Measurements from ENCODE around the gene BCL2.

Gene BCL2

DNA sequence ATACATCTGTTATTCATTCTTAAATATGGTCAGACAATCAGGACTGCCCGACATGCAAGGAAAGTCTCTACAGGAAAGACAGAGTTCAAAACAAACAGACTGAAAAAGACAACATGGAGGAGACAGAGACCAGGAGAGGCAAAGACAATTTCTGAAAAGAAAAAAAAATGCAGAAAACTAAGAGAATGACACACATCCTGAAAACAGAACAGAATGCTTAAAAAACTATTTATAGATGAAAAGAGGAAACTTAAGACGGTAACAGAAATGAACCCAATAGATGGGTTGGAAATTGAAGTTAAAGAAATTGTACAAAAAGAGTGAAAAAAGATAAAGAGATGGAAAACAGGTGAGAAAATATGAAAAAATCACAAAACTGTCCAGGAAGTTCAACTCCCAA is 95.7 kb downstream of the BCL2 start:
- Histone ChIP-seq H3K9ac (no peak overlapping the region), H3K4me2 (ENCODE audit: low read length) (no peak overlapping the region), H3K27ac (no peak overlapping the region), H3K27me3 (ENCODE audit: control insufficient read depth, insufficient read depth, low read length) (no peaks in the 10 kb centered on the region), H3K4me3 (ENCODE audit: low read depth, low read length) (no peak overlapping the region), H3K4me1 (no peaks in the 10 kb centered on the region), H3K36me3 (ENCODE audit: control insufficient read depth, insufficient read depth, low read length) (peaks cover 4% of the 10 kb centered on the region), H3K79me2 (peaks cover 17% of the 10 kb centered on the region), H3K9me3 (ENCODE audit: control insufficient read depth, low read length) (no peaks in the 10 kb centered on the region), H2AFZ (no peak overlapping the region)
- no peak for TF ChIP-seq CTCF (IDR thresholded peaks at IDR 0.05)

GRCh38 chr18:63220903-63221302 is 98.7 kb downstream of the BCL2 start:
- Histone ChIP-seq H3K9ac (no peak overlapping the region), H3K79me2 (peaks cover 17% of the 10 kb centered on the region), H3K36me3 (ENCODE audit: control insufficient read depth, insufficient read depth, low read length) (no peaks in the 10 kb centered on the region), H3K27me3 (ENCODE audit: control insufficient read depth, insufficient read depth, low read length) (no peaks in the 10 kb centered on the region), H3K4me1 (no peaks in the 10 kb centered on the region), H3K27ac (no peak overlapping the region), H3K4me3 (ENCODE audit: low read depth, low read length) (no peak overlapping the region), H3K9me3 (ENCODE audit: control insufficient read depth, low read length) (no peaks in the 10 kb centered on the region), H3K4me2 (ENCODE audit: low read length) (no peak overlapping the region), H2AFZ (no peak overlapping the region)
- no peak for TF ChIP-seq CTCF (IDR thresholded peaks at IDR 0.05)

- Histone ChIP-seq H3K4me3 (ENCODE audit: low read depth, low read length) (no peak overlapping the region), H3K79me2 (peaks cover 17% of the 10 kb centered on the region), H3K9ac (no peak overlapping the region), H3K4me2 (ENCODE audit: low read length) (no peak overlapping the region), H2AFZ (no peak overlapping the region), H3K9me3 (ENCODE audit: control insufficient read depth, low read length) (no peaks in the 10 kb centered on the region), H3K27ac (no peak overlapping the region), H3K36me3 (ENCODE audit: control insufficient read depth, insufficient read depth, low read length) (no peaks in the 10 kb centered on the region), H3K27me3 (ENCODE audit: control insufficient read depth, insufficient read depth, low read length) (no peaks in the 10 kb centered on the region), H3K4me1 (no peaks in the 10 kb centered on the region)
- no peak for TF ChIP-seq CTCF (IDR thresholded peaks at IDR 0.05)
These were observed 101.1 kb downstream of the BCL2 start for GRCh38 chr18:63218472-63218871.

GRCh38 chr18:63216516-63217311 is 102.9 kb downstream of the BCL2 start:
- Histone ChIP-seq H3K4me3 (ENCODE audit: low read depth, low read length) (no peak overlapping the region), H3K27me3 (ENCODE audit: control insufficient read depth, insufficient read depth, low read length) (no peaks in the 10 kb centered on the region), H3K9ac (no peak overlapping the region), H2AFZ (no peak overlapping the region), H3K79me2 (peaks cover 16% of the 10 kb centered on the region), H3K27ac (no peak overlapping the region), H3K4me2 (ENCODE audit: low read length) (no peak overlapping the region), H3K4me1 (no peaks in the 10 kb centered on the region), H3K36me3 (ENCODE audit: control insufficient read depth, insufficient read depth, low read length) (no peaks in the 10 kb centered on the region), H3K9me3 (ENCODE audit: control insufficient read depth, low read length) (no peaks in the 10 kb centered on the region)
- no peak for TF ChIP-seq CTCF (IDR thresholded peaks at IDR 0.05)

Data from parathyroid adenoma (tissue), 2 donors.